Activated T-helper 17 cell treated with anti-CD3 and anti-CD28 coated beads, Interleukin-2, amount 50 U/mL, for 72 hours (primary cell): Measurements from ENCODE around the gene GREM1. TPM values are rescaled to one million over a fixed set of nuclear protein-coding genes. Genes with fewer than 3 reads are reported as not detected.

ENCODE experiments used
- ATAC-seq: fragments of 150-1000 bp; cut with Tn5 transposase; replicated peaks from 2 replicates; pipeline ENCODE4 v1.10.0; 2021; ENCODE audit warnings: mild to moderate bottlenecking, moderate library complexity
- H3K27ac Mint-ChIP-seq: one replicate; pipeline ENCODE4 v1.8.0; 2022; ENCODE audit warnings: mixed read lengths
- H3K27me3 Mint-ChIP-seq: one replicate; pipeline ENCODE4 v1.8.0; 2022; ENCODE audit warnings: mixed read lengths
- H3K36me3 Mint-ChIP-seq: one replicate; pipeline ENCODE4 v1.8.0; 2022; ENCODE audit warnings: low read depth, mild to moderate bottlenecking, mixed read lengths
- H3K4me1 Mint-ChIP-seq: one replicate; pipeline ENCODE4 v1.8.0; 2022; ENCODE audit warnings: mixed read lengths
- H3K4me3 Mint-ChIP-seq: one replicate; pipeline ENCODE4 v1.8.0; 2022; ENCODE audit warnings: mild to moderate bottlenecking, mixed read lengths
- H3K9me3 Mint-ChIP-seq: one replicate; pipeline ENCODE4 v1.8.0; 2022; ENCODE audit warnings: mixed read lengths
- total RNA-seq, 2 donors: library from RNA; stranded (reverse); gene quantifications; one replicate each; pipeline ENCODE4 v1.2.3, GENCODE V29; 2022

Gene GREM1
- total RNA-seq, 2 donors from 2014 or later: not detected

- Mint-ChIP-seq H3K4me1 (no peaks in the 10 kb centered on the region), H3K27me3 (peaks cover 45% of the 10 kb centered on the region), H3K36me3 (no peaks in the 10 kb centered on the region), H3K27ac (no peak overlapping the region), H3K4me3 (no peak overlapping the region), H3K9me3 (no peaks in the 10 kb centered on the region)
- no peak for ATAC-seq
Observed at GRCh38 chr15:32733281-32733680, 15.5 kb downstream of the GREM1 start.

- no peak overlapping the region for H3K4me3 Mint-ChIP-seq
- H3K4me1 Mint-ChIP-seq: no peaks in the 10 kb centered on the region
- H3K27ac Mint-ChIP-seq: no peak overlapping the region
- peaks cover 4% of the 10 kb centered on the region for H3K9me3 Mint-ChIP-seq
- no peaks in the 10 kb centered on the region for H3K36me3 Mint-ChIP-seq
- no peak for ATAC-seq
- H3K27me3 Mint-ChIP-seq: peaks cover 32% of the 10 kb centered on the region
Observed at GRCh38 chr15:32735989-32736700, 18.3 kb downstream of the GREM1 start.

DNA sequence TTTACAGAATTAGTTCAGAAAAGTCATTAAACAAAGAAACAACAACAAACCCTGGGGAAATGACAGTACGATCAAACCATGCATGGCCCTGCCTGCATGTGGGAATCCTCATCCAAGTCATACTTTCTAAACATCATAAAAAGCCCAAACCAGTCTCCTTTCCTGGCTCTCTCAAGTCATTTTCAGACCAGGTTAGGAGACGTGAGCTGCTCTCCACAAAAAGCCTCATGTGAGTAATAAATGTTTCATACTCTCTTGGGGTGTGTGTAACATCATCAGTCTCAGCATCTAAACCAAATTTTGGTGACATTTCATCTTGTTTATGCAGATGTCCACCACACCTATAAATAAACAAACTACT lies 18.9 kb downstream of the GREM1 start:
- Mint-ChIP-seq H3K4me1 (no peaks in the 10 kb centered on the region), H3K36me3 (no peaks in the 10 kb centered on the region), H3K27ac (no peak overlapping the region), H3K4me3 (no peak overlapping the region), H3K9me3 (peaks cover 4% of the 10 kb centered on the region), H3K27me3 (peaks cover 29% of the 10 kb centered on the region)
- ATAC-seq: no peak

- Mint-ChIP-seq H3K4me3 (no peak overlapping the region), H3K9me3 (peaks cover 5% of the 10 kb centered on the region), H3K27ac (no peak overlapping the region), H3K27me3 (peaks cover 25% of the 10 kb centered on the region), H3K4me1 (no peaks in the 10 kb centered on the region), H3K36me3 (no peaks in the 10 kb centered on the region)
- no peak for ATAC-seq
Observed at GRCh38 chr15:32737304-32737703, 19.5 kb downstream of the GREM1 start.

- Mint-ChIP-seq H3K27me3 (peaks cover 23% of the 10 kb centered on the region), H3K36me3 (no peaks in the 10 kb centered on the region), H3K27ac (no peak overlapping the region), H3K4me3 (no peak overlapping the region), H3K4me1 (no peaks in the 10 kb centered on the region), H3K9me3 (peaks cover 7% of the 10 kb centered on the region)
- ATAC-seq: no peak
Observed at GRCh38 chr15:32738666-32739065, 20.9 kb downstream of the GREM1 start.

DNA sequence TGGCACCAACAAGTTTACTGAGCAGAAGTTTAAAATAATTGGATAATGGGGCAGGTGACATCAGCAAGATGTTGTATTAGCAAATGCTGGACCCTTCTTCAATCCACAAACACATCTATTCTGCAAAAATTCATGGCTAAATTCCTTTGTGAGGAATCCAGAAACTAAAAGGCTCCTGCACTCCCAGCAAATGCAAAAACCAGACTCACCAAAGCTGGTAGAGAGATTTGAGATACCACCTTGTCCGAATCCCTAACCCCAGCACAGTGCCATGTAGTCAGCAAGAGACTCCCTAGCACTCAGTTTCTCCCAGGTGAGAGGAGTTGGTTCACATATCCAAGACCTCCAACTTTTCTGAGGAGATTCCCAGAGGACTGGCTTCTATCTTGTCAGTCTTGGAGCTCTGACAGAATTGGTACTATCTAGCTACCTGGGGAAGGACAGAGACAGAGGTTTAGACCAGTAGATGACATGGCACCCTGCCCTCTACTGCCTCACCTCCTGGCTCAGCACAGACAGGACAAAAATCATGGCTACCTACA lies 21.8 kb downstream of the GREM1 start:
- Mint-ChIP-seq H3K36me3 (no peaks in the 10 kb centered on the region), H3K27ac (no peak overlapping the region), H3K27me3 (peaks cover 19% of the 10 kb centered on the region), H3K4me1 (no peaks in the 10 kb centered on the region), H3K4me3 (no peak overlapping the region), H3K9me3 (peaks cover 7% of the 10 kb centered on the region)
- no peak for ATAC-seq

- H3K4me3 Mint-ChIP-seq: no peak overlapping the region
Observed at GRCh38 chr15:32743411-32744140, 25.8 kb downstream of the GREM1 start.

GRCh38 chr15:32746116-32746857 lies 28.5 kb downstream of the GREM1 start:
- peaks cover 3% of the 10 kb centered on the region for H3K9me3 Mint-ChIP-seq

More at GRCh38 chr15:32743411-32744140, 25.8 kb downstream of the GREM1 start:
- Mint-ChIP-seq H3K4me1 (no peaks in the 10 kb centered on the region), H3K27ac (no peak overlapping the region), H3K9me3 (peaks cover 7% of the 10 kb centered on the region), H3K36me3 (no peaks in the 10 kb centered on the region), H3K27me3 (peaks cover 13% of the 10 kb centered on the region)
- no peak for ATAC-seq

GRCh38 chr15:32747921-32748342 lies 30.1 kb downstream of the GREM1 start:
- H3K9me3 Mint-ChIP-seq: no peaks in the 10 kb centered on the region
- H3K36me3 Mint-ChIP-seq: no peaks in the 10 kb centered on the region
- no peak for ATAC-seq
- no peaks in the 10 kb centered on the region for H3K4me1 Mint-ChIP-seq
- peaks cover 5% of the 10 kb centered on the region for H3K27me3 Mint-ChIP-seq
- no peak overlapping the region for H3K4me3 Mint-ChIP-seq
- H3K27ac Mint-ChIP-seq: no peak overlapping the region

More at GRCh38 chr15:32746116-32746857, 28.5 kb downstream of the GREM1 start:
- Mint-ChIP-seq H3K4me1 (no peaks in the 10 kb centered on the region), H3K27me3 (peaks cover 9% of the 10 kb centered on the region), H3K36me3 (no peaks in the 10 kb centered on the region), H3K27ac (no peak overlapping the region), H3K4me3 (no peak overlapping the region)
- ATAC-seq: no peak

DNA sequence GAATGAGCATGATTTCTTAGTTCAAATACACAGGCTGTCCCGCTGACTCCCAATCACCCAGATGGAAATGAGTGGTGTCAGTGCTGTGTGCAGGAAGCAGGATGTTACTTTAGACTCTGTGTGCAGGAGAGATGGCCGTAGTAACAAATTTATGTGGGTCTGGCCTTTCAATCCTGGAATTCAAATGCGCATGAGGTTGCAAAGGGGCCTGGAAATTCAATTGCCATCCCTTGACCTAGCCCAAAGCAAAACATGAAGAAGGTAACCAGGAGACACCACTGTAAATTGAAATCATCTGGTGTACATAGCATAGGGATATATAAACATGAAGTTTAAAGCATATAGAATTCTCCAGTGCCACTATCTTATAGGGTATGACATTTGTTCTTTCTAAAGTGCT lies 33.2 kb downstream of the GREM1 start:
- Mint-ChIP-seq H3K27me3 (peaks cover 6% of the 10 kb centered on the region), H3K36me3 (no peaks in the 10 kb centered on the region), H3K9me3 (no peaks in the 10 kb centered on the region), H3K4me1 (no peaks in the 10 kb centered on the region), H3K4me3 (no peak overlapping the region), H3K27ac (no peak overlapping the region)
- ATAC-seq: no peak

GRCh38 chr15:32757426-32757825 lies 39.6 kb downstream of the GREM1 start:
- H3K27me3 Mint-ChIP-seq: peaks cover 22% of the 10 kb centered on the region
- no peak overlapping the region for H3K27ac Mint-ChIP-seq

DNA sequence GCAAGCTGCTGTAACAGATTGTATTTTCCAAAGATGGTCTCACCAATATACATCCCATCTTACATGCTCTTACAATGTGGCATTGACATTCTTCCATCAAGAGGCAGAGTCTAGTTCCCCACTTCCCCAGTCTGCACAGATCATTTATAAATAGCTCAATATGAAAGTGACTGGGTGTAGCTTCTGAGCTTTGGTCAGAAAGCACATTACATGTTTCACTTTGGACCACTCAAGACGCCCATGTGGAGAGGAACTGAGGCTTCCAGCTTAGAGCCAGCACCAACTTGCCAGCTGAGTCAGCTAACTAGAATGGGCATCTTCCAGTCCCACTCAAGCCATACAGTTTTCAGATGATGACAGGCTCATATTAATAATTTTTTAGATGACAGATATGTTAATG lies 45.5 kb downstream of the GREM1 start:
- Mint-ChIP-seq H3K4me3 (no peak overlapping the region), H3K4me1 (no peaks in the 10 kb centered on the region), H3K36me3 (no peaks in the 10 kb centered on the region), H3K27ac (no peak overlapping the region), H3K9me3 (no peaks in the 10 kb centered on the region), H3K27me3 (peaks cover 8% of the 10 kb centered on the region)
- ATAC-seq: no peak

More at GRCh38 chr15:32757426-32757825, 39.6 kb downstream of the GREM1 start:
- H3K4me3 Mint-ChIP-seq: no peak overlapping the region
- no peaks in the 10 kb centered on the region for H3K9me3 Mint-ChIP-seq
- no peak for ATAC-seq
- H3K4me1 Mint-ChIP-seq: no peaks in the 10 kb centered on the region
- no peaks in the 10 kb centered on the region for H3K36me3 Mint-ChIP-seq

GRCh38 chr15:32765236-32765635 lies 47.4 kb downstream of the GREM1 start:
- Mint-ChIP-seq H3K9me3 (no peaks in the 10 kb centered on the region), H3K4me1 (no peaks in the 10 kb centered on the region), H3K27me3 (peaks cover 4% of the 10 kb centered on the region)

GRCh38 chr15:32766101-32766500 lies 48.3 kb downstream of the GREM1 start:
- Mint-ChIP-seq H3K4me3 (no peak overlapping the region), H3K27ac (no peak overlapping the region), H3K27me3 (no peaks in the 10 kb centered on the region), H3K4me1 (no peaks in the 10 kb centered on the region), H3K9me3 (no peaks in the 10 kb centered on the region), H3K36me3 (no peaks in the 10 kb centered on the region)
- ATAC-seq: no peak

More at GRCh38 chr15:32765236-32765635, 47.4 kb downstream of the GREM1 start:
- Mint-ChIP-seq H3K27ac (no peak overlapping the region), H3K4me3 (no peak overlapping the region), H3K36me3 (no peaks in the 10 kb centered on the region)
- ATAC-seq: no peak
